H1 (cell line): ENCODE results near the gene SLC39A11. TPM values are rescaled to one million over a fixed set of nuclear protein-coding genes. Genes with fewer than 3 reads are reported as not detected.

Source experiments
- CTCF ChIA-PET: fragments of 300-600 bp; sonication (Branson Sonifier 250); formaldehyde crosslinking; loops from one replicate; lab custom pipeline; 2021; ENCODE audit not compliant: partially characterized antibody; lab: Charles Lee
- POLR2A ChIA-PET: fragments of 300-600 bp; sonication (Branson Sonifier 250); formaldehyde crosslinking; loops from one replicate; lab custom pipeline; 2021; ENCODE audit warnings: inconsistent platforms; ENCODE audit not compliant: partially characterized antibody; lab: Charles Lee
- DNase-seq, 2 experiments: peaks; one replicate each; pipeline versions ENCODE4 v3.0.0 to v3.0.0-alpha.2; 2010 to 2022; ENCODE audit warnings: low spot score in 2 of 2, low read depth in 1 of 2, mixed read lengths in 1 of 2
- FAIRE-seq: peaks from 2 replicates; lab custom pipeline; 2011; peaks lifted over from hg19 to GRCh38; lab: Jason Lieb, UNC
- H2AFZ ChIP-seq: 2 replicates; pipeline ENCODE4 v1.8.1; 2012; ENCODE audit warnings: low read length, inconsistent platforms
- H2AK5ac ChIP-seq: 2 replicates; pipeline ENCODE4 v1.6.1; 2013; ENCODE audit warnings: low read depth, low read length
- H2BK120ac ChIP-seq: replicated peaks from 2 replicates; pipeline ENCODE3; 2013; ENCODE audit warnings: low read depth, low read length, inconsistent platforms
- H2BK12ac ChIP-seq: 2 replicates; pipeline ENCODE4 v1.6.1; 2013; ENCODE audit warnings: low read depth, low read length
- H2BK15ac ChIP-seq: 2 replicates; pipeline ENCODE4 v1.6.1; 2013; ENCODE audit warnings: low read length
- H2BK20ac ChIP-seq: 2 replicates; pipeline ENCODE4 v1.6.1; 2013; ENCODE audit warnings: low read length
- H2BK5ac ChIP-seq: 2 replicates; pipeline ENCODE4 v1.6.1; 2013; ENCODE audit warnings: low read depth, low read length
- H3K14ac ChIP-seq: 2 replicates; pipeline ENCODE4 v1.6.1; 2013; ENCODE audit warnings: inconsistent platforms; ENCODE audit not compliant: insufficient read length
- H3K18ac ChIP-seq: 2 replicates; pipeline ENCODE4 v1.6.1; 2013; ENCODE audit warnings: low read length; ENCODE audit errors: extremely low read depth
- H3K23ac ChIP-seq: 2 replicates; pipeline ENCODE4 v1.6.1; 2013; ENCODE audit warnings: inconsistent platforms; ENCODE audit not compliant: insufficient read length
- H3K23me2 ChIP-seq: 2 replicates; pipeline ENCODE4 v1.6.1; 2013; ENCODE audit warnings: low read depth, low read length
- H3K27ac ChIP-seq: 2 replicates; pipeline ENCODE4 v1.6.1; 2011; ENCODE audit warnings: low read depth, low read length, inconsistent platforms
- H3K27me3 ChIP-seq, 4 experiments: replicated peaks in 1 of 4; 1 replicate in 1 of 4; 2 replicates in 3 of 4; pipeline versions ENCODE4 v1.6.1 to v1.8.1; 2011 to 2013; ENCODE audit warnings: low read length in 3 of 4, mild to moderate bottlenecking in 3 of 4, inconsistent platforms in 2 of 4, mixed read lengths in 2 of 4, moderate library complexity in 1 of 4; ENCODE audit not compliant: control insufficient read depth in 3 of 4, insufficient read depth in 3 of 4; ENCODE audit errors: extremely low read depth in 1 of 4
- H3K36me3 ChIP-seq, 4 experiments: 2 replicates each; pipeline versions ENCODE4 v1.6.1 to v1.8.1; 2011 to 2013; ENCODE audit warnings: mild to moderate bottlenecking in 4 of 4, low read length in 3 of 4, moderate library complexity in 2 of 4, control low read depth in 1 of 4, inconsistent platforms in 1 of 4; ENCODE audit not compliant: insufficient read depth in 4 of 4, control insufficient read depth in 2 of 4
- H3K4ac ChIP-seq: replicated peaks from 2 replicates; pipeline ENCODE3; 2013; ENCODE audit warnings: low read length, low read depth, mixed read lengths, inconsistent platforms; ENCODE audit not compliant: insufficient read length
- H3K4me1 ChIP-seq, 4 experiments: replicated peaks in 1 of 4; 1 replicate in 1 of 4; 2 replicates in 3 of 4; pipeline versions ENCODE4 v1.6.1 to v1.8.1; 2011 to 2013; ENCODE audit warnings: low read length in 3 of 4, inconsistent platforms in 2 of 4, mixed read lengths in 1 of 4; ENCODE audit not compliant: insufficient read depth in 4 of 4, control insufficient read depth in 3 of 4
- H3K4me2 ChIP-seq, 2 experiments: 2 replicates each; pipeline versions ENCODE4 v1.6.1 to v1.8.1; 2011 to 2013; ENCODE audit warnings: low read depth in 2 of 2, low read length in 2 of 2, control low read depth in 1 of 2, inconsistent platforms in 1 of 2, mild to moderate bottlenecking in 1 of 2; ENCODE audit not compliant: insufficient read depth in 1 of 2
- H3K4me3 ChIP-seq, 4 experiments: fragments of 200-600, 300-600 bp in 1 of 4; sonication (generic), shearing (Covaris generic), sonication (Bioruptor Twin) in 1 of 4; 2 replicates each; pipeline versions ENCODE4 v1.5.1 to v1.8.1; 2011 to 2016; ENCODE audit warnings: low read length in 4 of 4, low read depth in 3 of 4, control low read depth in 2 of 4, inconsistent platforms in 2 of 4, mild to moderate bottlenecking in 2 of 4, mixed read lengths in 1 of 4, moderate library complexity in 1 of 4; ENCODE audit not compliant: insufficient read depth in 2 of 4; ENCODE audit errors: extremely low read depth in 1 of 4
- H3K56ac ChIP-seq: replicated peaks from 2 replicates; pipeline ENCODE3; 2013; ENCODE audit warnings: low read depth, mild to moderate bottlenecking, mixed read lengths, low read length, inconsistent platforms; ENCODE audit not compliant: insufficient read length
- H3K79me1 ChIP-seq: 2 replicates; pipeline ENCODE4 v1.6.1; 2013; ENCODE audit warnings: low read depth, low read length, control low read depth
- H3K79me2 ChIP-seq, 2 experiments: 2 replicates each; pipeline versions ENCODE4 v1.6.1 to v1.8.1; 2012 to 2013; ENCODE audit warnings: low read length in 2 of 2, mild to moderate bottlenecking in 2 of 2, inconsistent platforms in 1 of 2; ENCODE audit not compliant: insufficient read depth in 2 of 2, control insufficient read depth in 1 of 2
- H3K9ac ChIP-seq, 4 experiments: replicated peaks in 1 of 4; 1 replicate in 1 of 4; 2 replicates in 3 of 4; pipeline versions ENCODE4 v1.6.1 to v1.8.1; 2011 to 2013; ENCODE audit warnings: low read depth in 3 of 4, low read length in 3 of 4, control low read depth in 2 of 4, mild to moderate bottlenecking in 2 of 4, moderate library complexity in 2 of 4, inconsistent platforms in 1 of 4; ENCODE audit errors: extremely low read depth in 1 of 4
- H3K9me3 ChIP-seq, 2 experiments: 2 replicates each; pipeline versions ENCODE4 v1.6.1 to v1.8.1; 2012 to 2013; ENCODE audit warnings: mild to moderate bottlenecking in 2 of 2, moderate library complexity in 2 of 2, control low read depth in 1 of 2, inconsistent platforms in 1 of 2, low read depth in 1 of 2, low read length in 1 of 2, mixed read lengths in 1 of 2; ENCODE audit not compliant: insufficient read depth in 2 of 2
- H4K20me1 ChIP-seq, 2 experiments: replicated peaks in 1 of 2; 2 replicates each; pipeline versions ENCODE3 to v1.8.1; 2011 to 2013; ENCODE audit warnings: inconsistent platforms in 2 of 2, low read length in 2 of 2, mild to moderate bottlenecking in 1 of 2; ENCODE audit not compliant: insufficient read depth in 2 of 2, control insufficient read depth in 1 of 2
- H4K5ac ChIP-seq: 2 replicates; pipeline ENCODE4 v1.6.1; 2013; ENCODE audit warnings: low read length, low read depth, mixed read lengths, inconsistent platforms; ENCODE audit not compliant: insufficient read length
- H4K8ac ChIP-seq: 2 replicates; pipeline ENCODE4 v1.8.0; 2013; ENCODE audit warnings: mild to moderate bottlenecking, moderate library complexity, low read length, inconsistent platforms; ENCODE audit not compliant: insufficient read depth; ENCODE audit errors: extremely low read depth
- H4K91ac ChIP-seq: replicated peaks from 2 replicates; pipeline ENCODE3; 2013; ENCODE audit warnings: low read length, mixed read lengths, inconsistent platforms; ENCODE audit not compliant: insufficient read length
- WGBS, 2 experiments: shearing (Covaris generic) in 1 of 2; methylation state at CpG; one replicate each; pipeline versions ENCODE4 v1.1.6 to v1.1.7; 2013 to 2015; ENCODE audit warnings: low lambda C conversion rate in 2 of 2, mixed read lengths in 2 of 2, inconsistent platforms in 1 of 2, low coverage in 1 of 2, missing lambda C conversion rate in 1 of 2; ENCODE audit not compliant: insufficient replicate concordance in 2 of 2, insufficient coverage in 1 of 2, insufficient read length in 1 of 2; ENCODE audit errors: extremely low coverage in 1 of 2, missing lambda C conversion rate in 1 of 2; 5-methylcytosine and 5-hydroxymethylcytosine counted together
- polyA plus RNA-seq, 7 experiments: library from polyadenylated mRNA; depleted of rRNA in 3 of 7; stranded (reverse) in 5 of 7; unstranded in 2 of 7; fragments of >200 nt in 5 of 7; fragments of 200-250 nt in 2 of 7; gene quantifications; 1 replicate in 5 of 7; 2 replicates in 1 of 7; 4 replicates in 1 of 7; pipeline versions ENCODE4 v1.2.1 to v1.2.3, GENCODE V29; 2011 to 2013; ENCODE audit warnings: missing spikeins in 2 of 7, mixed read lengths in 2 of 7
- total RNA-seq: library from RNA; stranded (reverse); fragmentation: NEBNext Ultra II Directional; extraction: Animal tissue kit (Norgen Biotek cat#: 25700); gene quantifications from 2 replicates; pipeline ENCODE4 v1.2.1, GENCODE V29; 2021

SLC39A11 gene
- total and polyA plus RNA-seq, 2 of the 8 experiments (the other 6 are each of a cell fraction or from before 2014, with no cell fraction given): 12.2 to 19.6 TPM

DNA sequence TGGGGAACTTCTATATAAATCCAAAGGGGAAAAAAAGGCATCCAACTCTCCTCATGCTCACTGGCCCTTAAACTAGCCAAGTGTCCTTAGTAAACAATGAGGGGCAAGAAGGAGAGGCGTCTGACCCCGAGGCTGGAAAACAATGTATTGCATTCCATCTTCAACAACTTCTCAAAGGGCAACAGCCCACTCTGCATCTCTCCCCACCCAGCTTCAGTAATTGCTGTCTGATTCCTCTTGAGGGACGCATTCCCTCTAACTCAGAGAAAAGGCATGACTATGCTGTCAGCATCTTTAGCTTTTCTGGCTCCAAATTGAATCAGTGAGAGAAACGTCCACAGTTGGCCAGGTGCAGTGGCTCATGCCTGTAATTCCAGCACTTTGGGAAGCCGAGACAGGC lies 145.8 kb downstream of the SLC39A11 start:
- Histone ChIP-seq H2BK12ac (no peak overlapping the region), H3K4me2 (no peak overlapping the region), H3K9ac (no peak overlapping the region), H2BK15ac (no peak overlapping the region), H2BK20ac (no peak overlapping the region), H4K5ac (no peak overlapping the region), H2BK120ac (no peak overlapping the region), H2AK5ac (no peak overlapping the region), H3K27me3 (no peaks in the 10 kb centered on the region), H3K9me3 (no peaks in the 10 kb centered on the region; a peak in 1 of 4 replicates), H3K79me1 (no peaks in the 10 kb centered on the region), H3K23me2 (no peaks in the 10 kb centered on the region), H3K56ac (no peak overlapping the region), H2AFZ (no peak overlapping the region), H3K4ac (no peak overlapping the region), H3K23ac (no peak overlapping the region), H3K27ac (no peak overlapping the region), H3K18ac (no peak overlapping the region), H3K79me2 (no peaks in the 10 kb centered on the region), H4K20me1 (no peaks in the 10 kb centered on the region), H3K4me1 (peaks cover 0 to under 1% (median 0%) of the 10 kb centered on the region in 4 experiments; a peak in 2 of 7 replicates), H3K4me3 (no peak overlapping the region), H3K14ac (no peak overlapping the region), H4K8ac (no peak overlapping the region), H4K91ac (no peak overlapping the region), H2BK5ac (no peak overlapping the region), H3K36me3 (no peaks in the 10 kb centered on the region)
- ChIA-PET POLR2A (no interaction called here), CTCF (interaction anchor here (0.7 to 1.7 kb wide), 3 partner anchors 9 to 250 kb away, joined by 3 to 5 read pairs (median 3); no protein-coding TSS in a partner anchor)
- 90% methylated on average over 5 of the region's 5 CpGs; no CpG with 5 or more reads in 1 of the 2 experiments for WGBS, 2 experiments
- FAIRE-seq (no peak), DNase-seq (no peak)
